Uterus (tissue), 2 donors: ENCODE data around the gene PLAGL1.

Source experiments
- POLR2A ChIP-seq, 2 donors: fragments of 450-650 bp; IDR thresholded peaks; one replicate each; pipeline ENCODE4 v1.6.1; 2016; ENCODE audit warnings: antibody characterized with exemption in 2 of 2, mild to moderate bottlenecking in 1 of 2, moderate library complexity in 1 of 2
- TF ChIP-seq, protein P1 (sequence below), 4 experiments: fragments of 200-600 bp in 2 of 4; fragments of 450-650 bp in 2 of 4; sonication (generic) in 2 of 4; IDR thresholded peaks; one replicate each; pipeline ENCODE4 v1.5.1; 2016 to 2019; ENCODE audit warnings: antibody characterized with exemption in 4 of 4, mild to moderate bottlenecking in 2 of 4, moderate library complexity in 1 of 4

DNA sequence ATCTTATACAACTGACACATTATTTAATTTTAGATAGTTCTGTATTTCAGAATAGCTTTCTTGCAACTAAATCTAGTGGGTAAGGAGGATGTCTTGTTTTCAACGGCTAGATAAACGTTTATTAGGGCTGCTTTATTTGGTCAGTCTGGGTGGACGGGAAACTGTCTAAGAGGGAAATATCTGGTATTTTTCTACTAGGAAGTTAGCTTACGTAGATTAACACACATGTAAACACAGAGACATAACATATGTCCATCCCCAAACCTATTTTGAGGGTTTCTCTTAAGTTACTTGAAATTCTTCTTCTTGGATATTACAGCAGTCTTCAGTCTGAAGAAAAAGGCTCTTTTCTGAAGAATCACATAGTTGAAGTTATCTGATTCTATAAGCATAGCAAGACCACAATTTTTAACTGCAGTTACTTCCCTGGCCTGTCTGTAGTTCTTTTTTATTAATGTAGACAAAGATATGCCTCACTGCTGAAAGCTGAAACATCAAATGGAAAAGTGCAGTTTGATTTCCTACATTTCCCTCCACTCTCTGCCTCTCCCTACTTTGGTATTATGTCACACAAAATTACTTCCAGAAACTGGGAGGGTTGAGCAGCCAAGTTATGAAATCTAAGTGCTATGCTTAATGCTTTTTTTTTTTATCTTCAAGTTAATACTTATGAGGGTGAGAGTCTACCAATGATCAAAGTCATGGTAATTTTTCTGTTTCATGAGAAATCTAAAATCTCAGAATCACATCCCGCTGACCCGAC, 37.4 kb downstream of the PLAGL1 start:
- TF ChIP-seq, protein P1, sequence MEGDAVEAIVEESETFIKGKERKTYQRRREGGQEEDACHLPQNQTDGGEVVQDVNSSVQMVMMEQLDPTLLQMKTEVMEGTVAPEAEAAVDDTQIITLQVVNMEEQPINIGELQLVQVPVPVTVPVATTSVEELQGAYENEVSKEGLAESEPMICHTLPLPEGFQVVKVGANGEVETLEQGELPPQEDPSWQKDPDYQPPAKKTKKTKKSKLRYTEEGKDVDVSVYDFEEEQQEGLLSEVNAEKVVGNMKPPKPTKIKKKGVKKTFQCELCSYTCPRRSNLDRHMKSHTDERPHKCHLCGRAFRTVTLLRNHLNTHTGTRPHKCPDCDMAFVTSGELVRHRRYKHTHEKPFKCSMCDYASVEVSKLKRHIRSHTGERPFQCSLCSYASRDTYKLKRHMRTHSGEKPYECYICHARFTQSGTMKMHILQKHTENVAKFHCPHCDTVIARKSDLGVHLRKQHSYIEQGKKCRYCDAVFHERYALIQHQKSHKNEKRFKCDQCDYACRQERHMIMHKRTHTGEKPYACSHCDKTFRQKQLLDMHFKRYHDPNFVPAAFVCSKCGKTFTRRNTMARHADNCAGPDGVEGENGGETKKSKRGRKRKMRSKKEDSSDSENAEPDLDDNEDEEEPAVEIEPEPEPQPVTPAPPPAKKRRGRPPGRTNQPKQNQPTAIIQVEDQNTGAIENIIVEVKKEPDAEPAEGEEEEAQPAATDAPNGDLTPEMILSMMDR (IDR thresholded peaks at IDR 0.05): no peak
- TF ChIP-seq POLR2A (IDR thresholded peaks at IDR 0.05): no peak
